ENCODE data around the gene RHCG. TPM values are rescaled to one million over a fixed set of nuclear protein-coding genes. Genes with fewer than 3 reads are reported as not detected.

The RHCG gene
- total RNA-seq, 1 donor from 2014 or later, result not detected

GRCh38 chr15:89498574-89498906 lies 2.2 kb upstream of the RHCG start:
- Mint-ChIP-seq H3K4me3 (ENCODE audit: low read depth) (no peak overlapping the region), H3K9me3 (no peaks in the 10 kb centered on the region), H3K36me3 (ENCODE audit: low read depth) (no peaks in the 10 kb centered on the region), H3K4me1 (ENCODE audit: low read depth) (peaks cover 5% of the 10 kb centered on the region), H3K27me3 (ENCODE audit: low read depth) (peaks cover 36% of the 10 kb centered on the region), H3K27ac (no peak overlapping the region)
- intact Hi-C loops (cut with micrococcal nuclease), result loop anchor here (5.0 kb wide), 1 partner anchor 59 kb away; no protein-coding TSS in a partner anchor
- DNase-seq (ENCODE audit: low spot score), result no peak

- H3K9me3 Mint-ChIP-seq, result no peaks in the 10 kb centered on the region
- no peak overlapping the region for H3K27ac Mint-ChIP-seq
- H3K36me3 Mint-ChIP-seq (ENCODE audit: low read depth), result no peaks in the 10 kb centered on the region
- DNase-seq (ENCODE audit: low spot score), result no peak
- H3K27me3 Mint-ChIP-seq (ENCODE audit: low read depth), result peaks cover 36% of the 10 kb centered on the region
- H3K4me1 Mint-ChIP-seq (ENCODE audit: low read depth), result peaks cover 5% of the 10 kb centered on the region
- no peak overlapping the region for H3K4me3 Mint-ChIP-seq (ENCODE audit: low read depth)
- intact Hi-C loops (cut with micrococcal nuclease), result loop anchor here (5.0 kb wide), 1 partner anchor 60 kb away; no protein-coding TSS in a partner anchor
Observed at GRCh38 chr15:89497231-89497630, 848 bp upstream of the RHCG start.

- H3K27me3 Mint-ChIP-seq (ENCODE audit: low read depth), result peaks cover 38% of the 10 kb centered on the region
- no peaks in the 10 kb centered on the region for H3K36me3 Mint-ChIP-seq (ENCODE audit: low read depth)
- intact Hi-C loops (cut with micrococcal nuclease), result loop anchor here (5.0 kb wide), 1 partner anchor 62 kb away; no protein-coding TSS in a partner anchor
- H3K9me3 Mint-ChIP-seq, result no peaks in the 10 kb centered on the region
- DNase-seq (ENCODE audit: low spot score), result no peak
- peaks cover 5% of the 10 kb centered on the region for H3K4me1 Mint-ChIP-seq (ENCODE audit: low read depth)
- no peak overlapping the region for H3K4me3 Mint-ChIP-seq (ENCODE audit: low read depth)
- no peak overlapping the region for H3K27ac Mint-ChIP-seq
Observed at GRCh38 chr15:89495638-89496145, 691 bp downstream of the RHCG start.

GRCh38 chr15:89494941-89495637 lies 1.3 kb downstream of the RHCG start:
- peaks cover 37% of the 10 kb centered on the region for H3K27me3 Mint-ChIP-seq (ENCODE audit: low read depth)
- intact Hi-C loops (cut with micrococcal nuclease), result loop anchor here (5.0 kb wide), 1 partner anchor 62 kb away; no protein-coding TSS in a partner anchor
- peak; percentile 18 for DNase-seq (ENCODE audit: low spot score)
- H3K4me1 Mint-ChIP-seq (ENCODE audit: low read depth), result peaks cover 5% of the 10 kb centered on the region
- H3K27ac Mint-ChIP-seq, result no peak overlapping the region
- H3K36me3 Mint-ChIP-seq (ENCODE audit: low read depth), result no peaks in the 10 kb centered on the region
- no peaks in the 10 kb centered on the region for H3K9me3 Mint-ChIP-seq
- no peak overlapping the region for H3K4me3 Mint-ChIP-seq (ENCODE audit: low read depth)

GRCh38 chr15:89494031-89494430 lies 2.4 kb downstream of the RHCG start:
- intact Hi-C loops (cut with micrococcal nuclease), result no loop called here
- DNase-seq (ENCODE audit: low spot score), result no peak
- Mint-ChIP-seq H3K4me3 (ENCODE audit: low read depth) (no peak overlapping the region), H3K4me1 (ENCODE audit: low read depth) (peaks cover 5% of the 10 kb centered on the region), H3K9me3 (no peaks in the 10 kb centered on the region), H3K36me3 (ENCODE audit: low read depth) (no peaks in the 10 kb centered on the region), H3K27ac (no peak overlapping the region), H3K27me3 (ENCODE audit: low read depth) (peaks cover 40% of the 10 kb centered on the region)

GRCh38 chr15:89492934-89493631 lies 3.3 kb downstream of the RHCG start:
- no peak for DNase-seq (ENCODE audit: low spot score)
- peaks cover 5% of the 10 kb centered on the region for H3K4me1 Mint-ChIP-seq (ENCODE audit: low read depth)
- H3K27ac Mint-ChIP-seq, result no peak overlapping the region
- no peak overlapping the region for H3K4me3 Mint-ChIP-seq (ENCODE audit: low read depth)
- H3K36me3 Mint-ChIP-seq (ENCODE audit: low read depth), result no peaks in the 10 kb centered on the region
- no peaks in the 10 kb centered on the region for H3K9me3 Mint-ChIP-seq
- peaks cover 36% of the 10 kb centered on the region for H3K27me3 Mint-ChIP-seq (ENCODE audit: low read depth)
- intact Hi-C loops (cut with micrococcal nuclease), result no loop called here

- Mint-ChIP-seq H3K4me1 (ENCODE audit: low read depth) (peaks cover 5% of the 10 kb centered on the region), H3K4me3 (ENCODE audit: low read depth) (no peak overlapping the region), H3K27me3 (ENCODE audit: low read depth) (peaks cover 42% of the 10 kb centered on the region), H3K9me3 (no peaks in the 10 kb centered on the region), H3K27ac (no peak overlapping the region), H3K36me3 (ENCODE audit: low read depth) (no peaks in the 10 kb centered on the region)
- intact Hi-C loops (cut with micrococcal nuclease), result no loop called here
- no peak for DNase-seq (ENCODE audit: low spot score)
Observed at GRCh38 chr15:89492111-89492641, 4.2 kb downstream of the RHCG start.

GRCh38 chr15:89490814-89491315 lies 5.5 kb downstream of the RHCG start:
- H3K9me3 Mint-ChIP-seq, result no peaks in the 10 kb centered on the region
- peaks cover 38% of the 10 kb centered on the region for H3K27me3 Mint-ChIP-seq (ENCODE audit: low read depth)
- no peak overlapping the region for H3K27ac Mint-ChIP-seq
- peaks cover 3% of the 10 kb centered on the region for H3K4me1 Mint-ChIP-seq (ENCODE audit: low read depth)
- no peak for DNase-seq (ENCODE audit: low spot score)
- no peaks in the 10 kb centered on the region for H3K36me3 Mint-ChIP-seq (ENCODE audit: low read depth)
- no peak overlapping the region for H3K4me3 Mint-ChIP-seq (ENCODE audit: low read depth)
- intact Hi-C loops (cut with micrococcal nuclease), result no loop called here

- DNase-seq (ENCODE audit: low spot score), result no peak
- Mint-ChIP-seq H3K27ac (no peak overlapping the region), H3K9me3 (no peaks in the 10 kb centered on the region), H3K4me1 (ENCODE audit: low read depth) (peaks cover 2% of the 10 kb centered on the region), H3K4me3 (ENCODE audit: low read depth) (no peak overlapping the region), H3K27me3 (ENCODE audit: low read depth) (peaks cover 37% of the 10 kb centered on the region), H3K36me3 (ENCODE audit: low read depth) (no peaks in the 10 kb centered on the region)
- intact Hi-C loops (cut with micrococcal nuclease), result no loop called here
Observed at GRCh38 chr15:89490081-89490813, 6.1 kb downstream of the RHCG start.

- Mint-ChIP-seq H3K4me3 (ENCODE audit: low read depth) (no peak overlapping the region), H3K27me3 (ENCODE audit: low read depth) (peaks cover 34% of the 10 kb centered on the region), H3K4me1 (ENCODE audit: low read depth) (peaks cover 2% of the 10 kb centered on the region), H3K36me3 (ENCODE audit: low read depth) (no peaks in the 10 kb centered on the region), H3K9me3 (no peaks in the 10 kb centered on the region), H3K27ac (no peak overlapping the region)
- intact Hi-C loops (cut with micrococcal nuclease), result no loop called here
- DNase-seq (ENCODE audit: low spot score), result no peak
Observed at GRCh38 chr15:89489376-89489775, 7.0 kb downstream of the RHCG start.

- H3K4me3 Mint-ChIP-seq (ENCODE audit: low read depth), result no peak overlapping the region
- peaks cover 31% of the 10 kb centered on the region for H3K27me3 Mint-ChIP-seq (ENCODE audit: low read depth)
- peaks cover 2% of the 10 kb centered on the region for H3K4me1 Mint-ChIP-seq (ENCODE audit: low read depth)
- intact Hi-C loops (cut with micrococcal nuclease), result no loop called here
- H3K36me3 Mint-ChIP-seq (ENCODE audit: low read depth), result no peaks in the 10 kb centered on the region
- DNase-seq (ENCODE audit: low spot score), result no peak
- H3K27ac Mint-ChIP-seq, result no peak overlapping the region
- no peaks in the 10 kb centered on the region for H3K9me3 Mint-ChIP-seq
Observed at GRCh38 chr15:89487791-89488190, 8.6 kb downstream of the RHCG start.

- Mint-ChIP-seq H3K4me1 (ENCODE audit: low read depth) (peaks cover 2% of the 10 kb centered on the region), H3K27ac (no peak overlapping the region), H3K4me3 (ENCODE audit: low read depth) (no peak overlapping the region), H3K36me3 (ENCODE audit: low read depth) (no peaks in the 10 kb centered on the region), H3K27me3 (ENCODE audit: low read depth) (peaks cover 31% of the 10 kb centered on the region), H3K9me3 (no peaks in the 10 kb centered on the region)
- peak; percentile 30 for DNase-seq (ENCODE audit: low spot score)
- intact Hi-C loops (cut with micrococcal nuclease), result no loop called here
Observed at GRCh38 chr15:89486726-89487050, 9.7 kb downstream of the RHCG start.

All from activated T-helper 2 cell treated with anti-CD3 and anti-CD28 coated beads, Interferon-gamma antibody, Interleukin-2, Interleukin-4, amounts not matched to agents 10 μg/mL and 5 μg/mL and 100 μg/mL, durations not matched to agents 14 hours and 24 hours and 36 hours (primary cell).